ENCODE results near the gene GPR26.

GPR26 gene

DNA sequence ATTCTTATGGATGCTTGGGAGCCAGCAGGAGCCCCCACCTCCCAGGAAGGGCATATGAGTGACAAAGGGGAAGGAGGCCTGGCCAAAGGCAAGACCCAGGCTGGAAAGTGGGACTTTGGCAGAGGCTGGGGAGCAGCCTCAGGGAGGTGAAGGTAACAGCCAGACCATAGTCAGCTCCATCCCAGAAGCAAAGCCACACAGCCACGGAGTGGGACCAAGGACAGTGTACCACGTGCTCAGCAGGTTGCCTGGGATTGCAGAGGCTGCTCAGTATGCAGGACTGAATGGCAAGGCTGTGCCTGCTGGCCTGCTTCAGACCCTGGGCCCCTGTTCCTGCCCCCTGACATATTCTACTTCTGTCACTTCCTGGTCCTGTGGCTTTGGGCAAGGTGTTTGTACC is 17.6 kb upstream of the GPR26 start:
- TF ChIP-seq, protein P1, sequence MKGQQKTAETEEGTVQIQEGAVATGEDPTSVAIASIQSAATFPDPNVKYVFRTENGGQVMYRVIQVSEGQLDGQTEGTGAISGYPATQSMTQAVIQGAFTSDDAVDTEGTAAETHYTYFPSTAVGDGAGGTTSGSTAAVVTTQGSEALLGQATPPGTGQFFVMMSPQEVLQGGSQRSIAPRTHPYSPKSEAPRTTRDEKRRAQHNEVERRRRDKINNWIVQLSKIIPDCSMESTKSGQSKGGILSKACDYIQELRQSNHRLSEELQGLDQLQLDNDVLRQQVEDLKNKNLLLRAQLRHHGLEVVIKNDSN (IDR thresholded peaks at IDR 0.05), result no peak
- no peak for TF ChIP-seq EP300 (IDR thresholded peaks at IDR 0.05; ENCODE audit: borderline replicate concordance)
- no peak for TF ChIP-seq CREB1 (IDR thresholded peaks at IDR 0.05; ENCODE audit: low read depth)
- TF ChIP-seq, protein P2, sequence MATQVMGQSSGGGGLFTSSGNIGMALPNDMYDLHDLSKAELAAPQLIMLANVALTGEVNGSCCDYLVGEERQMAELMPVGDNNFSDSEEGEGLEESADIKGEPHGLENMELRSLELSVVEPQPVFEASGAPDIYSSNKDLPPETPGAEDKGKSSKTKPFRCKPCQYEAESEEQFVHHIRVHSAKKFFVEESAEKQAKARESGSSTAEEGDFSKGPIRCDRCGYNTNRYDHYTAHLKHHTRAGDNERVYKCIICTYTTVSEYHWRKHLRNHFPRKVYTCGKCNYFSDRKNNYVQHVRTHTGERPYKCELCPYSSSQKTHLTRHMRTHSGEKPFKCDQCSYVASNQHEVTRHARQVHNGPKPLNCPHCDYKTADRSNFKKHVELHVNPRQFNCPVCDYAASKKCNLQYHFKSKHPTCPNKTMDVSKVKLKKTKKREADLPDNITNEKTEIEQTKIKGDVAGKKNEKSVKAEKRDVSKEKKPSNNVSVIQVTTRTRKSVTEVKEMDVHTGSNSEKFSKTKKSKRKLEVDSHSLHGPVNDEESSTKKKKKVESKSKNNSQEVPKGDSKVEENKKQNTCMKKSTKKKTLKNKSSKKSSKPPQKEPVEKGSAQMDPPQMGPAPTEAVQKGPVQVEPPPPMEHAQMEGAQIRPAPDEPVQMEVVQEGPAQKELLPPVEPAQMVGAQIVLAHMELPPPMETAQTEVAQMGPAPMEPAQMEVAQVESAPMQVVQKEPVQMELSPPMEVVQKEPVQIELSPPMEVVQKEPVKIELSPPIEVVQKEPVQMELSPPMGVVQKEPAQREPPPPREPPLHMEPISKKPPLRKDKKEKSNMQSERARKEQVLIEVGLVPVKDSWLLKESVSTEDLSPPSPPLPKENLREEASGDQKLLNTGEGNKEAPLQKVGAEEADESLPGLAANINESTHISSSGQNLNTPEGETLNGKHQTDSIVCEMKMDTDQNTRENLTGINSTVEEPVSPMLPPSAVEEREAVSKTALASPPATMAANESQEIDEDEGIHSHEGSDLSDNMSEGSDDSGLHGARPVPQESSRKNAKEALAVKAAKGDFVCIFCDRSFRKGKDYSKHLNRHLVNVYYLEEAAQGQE (IDR thresholded peaks at IDR 0.05; ENCODE audit: low read depth), result no peak
- TF ChIP-seq TEAD4 (IDR thresholded peaks at IDR 0.05), result no peak
- no peak for TF ChIP-seq TCF12 (IDR thresholded peaks at IDR 0.05; ENCODE audit: low read depth)
- TF ChIP-seq, protein P3, sequence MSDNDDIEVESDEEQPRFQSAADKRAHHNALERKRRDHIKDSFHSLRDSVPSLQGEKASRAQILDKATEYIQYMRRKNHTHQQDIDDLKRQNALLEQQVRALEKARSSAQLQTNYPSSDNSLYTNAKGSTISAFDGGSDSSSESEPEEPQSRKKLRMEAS (IDR thresholded peaks at IDR 0.05), result no peak
- TF ChIP-seq YY1 (IDR thresholded peaks at IDR 0.05; ENCODE audit: low read depth), result no peak
- TF ChIP-seq FOXM1 (IDR thresholded peaks at IDR 0.05; ENCODE audit: borderline replicate concordance, low read depth), result no peak
- no peak for TF ChIP-seq CEBPB (IDR thresholded peaks at IDR 0.05)
- TF ChIP-seq NFIC (IDR thresholded peaks at IDR 0.05), result no peak
- TF ChIP-seq EGR1 (IDR thresholded peaks at IDR 0.05), result no peak
- TF ChIP-seq ZBTB7A (IDR thresholded peaks at IDR 0.05; ENCODE audit: low read depth), result no peak
- no peak for TF ChIP-seq RAD21 (IDR thresholded peaks at IDR 0.05; ENCODE audit: low read depth)
- TF ChIP-seq TAF1 (IDR thresholded peaks at IDR 0.05; ENCODE audit: low read depth), result no peak

DNA sequence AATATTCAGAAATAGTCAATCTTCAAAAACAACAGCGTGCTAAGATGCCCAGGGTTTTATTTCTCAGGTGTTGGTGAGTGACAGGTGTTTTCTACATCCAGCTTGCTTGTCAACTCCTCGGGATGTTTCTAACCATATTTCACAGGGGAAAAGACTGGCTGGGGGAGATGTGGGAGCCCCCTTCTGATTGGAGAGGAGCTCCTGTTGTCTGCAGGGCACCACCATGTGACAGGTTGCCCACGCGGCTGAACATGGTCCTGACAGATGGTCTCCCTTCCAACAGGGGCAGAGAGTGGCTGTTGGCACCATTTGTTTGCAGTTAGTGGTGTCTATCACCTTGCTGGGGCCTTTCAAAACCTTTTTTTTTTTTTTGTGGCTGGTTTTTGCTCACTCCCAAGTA is 16.5 kb upstream of the GPR26 start:
- TF ChIP-seq RAD21 (IDR thresholded peaks at IDR 0.05; ENCODE audit: low read depth) (no peak), CEBPB (IDR thresholded peaks at IDR 0.05) (no peak), TCF12 (IDR thresholded peaks at IDR 0.05; ENCODE audit: low read depth) (no peak), EP300 (IDR thresholded peaks at IDR 0.05; ENCODE audit: borderline replicate concordance) (no peak), CREB1 (IDR thresholded peaks at IDR 0.05; ENCODE audit: low read depth) (no peak), NFIC (IDR thresholded peaks at IDR 0.05) (no peak), FOXM1 (IDR thresholded peaks at IDR 0.05; ENCODE audit: borderline replicate concordance, low read depth) (no peak), ZBTB7A (IDR thresholded peaks at IDR 0.05; ENCODE audit: low read depth) (no peak), TEAD4 (IDR thresholded peaks at IDR 0.05) (no peak), YY1 (IDR thresholded peaks at IDR 0.05; ENCODE audit: low read depth) (no peak), EGR1 (IDR thresholded peaks at IDR 0.05) (no peak), TAF1 (IDR thresholded peaks at IDR 0.05; ENCODE audit: low read depth) (no peak)
- TF ChIP-seq, protein P3 (IDR thresholded peaks at IDR 0.05), result no peak
- TF ChIP-seq, protein P2 (IDR thresholded peaks at IDR 0.05; ENCODE audit: low read depth), result no peak

DNA sequence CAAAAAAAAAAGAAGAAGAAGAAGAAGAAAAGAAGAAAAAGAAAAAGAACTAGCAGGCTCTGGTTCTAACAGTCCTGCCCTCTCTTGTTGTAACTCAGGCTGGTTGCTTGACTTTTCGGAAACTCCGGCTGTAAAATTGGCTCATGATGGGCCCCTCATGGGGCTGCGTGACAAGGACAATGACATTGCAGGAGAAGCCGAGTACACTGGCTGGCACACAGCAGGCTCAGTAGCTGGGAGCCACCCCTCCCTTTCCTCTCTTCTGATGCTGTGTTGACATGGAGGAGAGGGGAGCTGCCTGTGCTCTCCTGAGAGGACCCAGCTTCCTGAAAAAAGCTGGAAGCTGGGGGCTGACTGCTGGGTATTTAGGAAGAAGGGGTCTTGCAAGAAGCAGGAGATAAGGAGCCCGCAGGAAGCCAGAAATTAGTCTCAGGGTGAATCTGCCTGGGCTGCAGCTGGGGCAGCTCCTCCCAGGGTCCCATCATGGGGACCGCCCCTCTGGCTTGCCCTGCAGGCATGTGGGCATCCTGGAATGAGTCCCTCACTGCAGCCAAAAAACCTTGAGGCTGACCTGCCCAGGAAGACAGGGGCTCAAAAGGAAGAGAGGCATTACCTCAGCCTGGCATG is 14.6 kb upstream of the GPR26 start:
- no peak for TF ChIP-seq TAF1 (IDR thresholded peaks at IDR 0.05; ENCODE audit: low read depth)
- TF ChIP-seq FOXM1 (IDR thresholded peaks at IDR 0.05; ENCODE audit: borderline replicate concordance, low read depth), result no peak
- no peak for TF ChIP-seq YY1 (IDR thresholded peaks at IDR 0.05; ENCODE audit: low read depth)
- no peak for TF ChIP-seq EGR1 (IDR thresholded peaks at IDR 0.05)
- no peak for TF ChIP-seq CREB1 (IDR thresholded peaks at IDR 0.05; ENCODE audit: low read depth)
- TF ChIP-seq RAD21 (IDR thresholded peaks at IDR 0.05; ENCODE audit: low read depth), result no peak
- no peak for TF ChIP-seq EP300 (IDR thresholded peaks at IDR 0.05; ENCODE audit: borderline replicate concordance)
- TF ChIP-seq, protein P3 (IDR thresholded peaks at IDR 0.05), result no peak
- TF ChIP-seq TEAD4 (IDR thresholded peaks at IDR 0.05), result no peak
- TF ChIP-seq ZBTB7A (IDR thresholded peaks at IDR 0.05; ENCODE audit: low read depth), result no peak
- TF ChIP-seq, protein P1 (IDR thresholded peaks at IDR 0.05), result no peak
- TF ChIP-seq TCF12 (IDR thresholded peaks at IDR 0.05; ENCODE audit: low read depth), result no peak
- no peak for TF ChIP-seq NFIC (IDR thresholded peaks at IDR 0.05)
- TF ChIP-seq, protein P2 (IDR thresholded peaks at IDR 0.05; ENCODE audit: low read depth), result no peak
- no peak for TF ChIP-seq CEBPB (IDR thresholded peaks at IDR 0.05)
